ENCODE measurements around the gene CRABP2.
A peak's percentile ranks its signal among the peaks of the same experiment; 100 is the strongest.

The CRABP2 gene

GRCh38 chr1:156741481-156741983, 36.1 kb upstream of the CRABP2 start:
- no peak for DNase-seq

DNA sequence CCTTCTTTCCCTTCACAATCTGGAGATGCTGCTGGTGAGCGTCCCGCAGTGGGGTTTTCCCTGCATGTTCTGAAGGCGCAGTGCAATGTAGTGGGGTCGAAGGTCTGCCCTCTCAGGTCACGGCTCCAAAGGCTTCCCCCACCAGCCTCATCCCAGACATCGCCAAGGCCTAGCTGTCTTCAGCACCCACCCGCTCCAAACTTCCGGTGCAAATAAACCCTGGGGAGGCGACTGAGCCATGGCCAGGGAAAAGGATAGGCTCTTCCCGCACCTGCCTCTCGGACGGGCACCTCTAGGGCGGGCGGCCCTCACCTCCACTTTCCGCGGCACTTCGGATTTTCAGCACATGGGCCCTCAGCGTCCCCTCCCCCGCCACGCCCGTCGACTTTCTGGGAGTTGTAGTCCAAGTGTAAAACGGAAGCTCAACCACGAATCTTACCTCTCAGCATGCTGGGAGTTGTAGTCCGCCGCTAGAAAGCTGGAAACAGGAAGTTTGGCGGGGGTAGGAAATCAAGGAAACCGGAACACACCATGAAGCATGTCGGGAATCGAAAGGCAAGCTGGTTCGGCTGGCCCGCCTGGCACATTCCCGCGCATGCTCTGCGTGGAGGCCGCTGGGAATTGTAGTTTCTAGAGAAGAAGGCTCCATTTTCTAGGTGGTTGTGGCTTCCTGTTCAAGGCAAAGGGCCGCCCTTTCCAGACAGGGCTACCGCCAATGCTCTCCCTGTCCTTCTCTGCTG, 35.5 kb upstream of the CRABP2 start, which contains the start of gene MRPL24:
TSS of gene MRPL24 (minus strand) at position 348 of the 740 bp plus-strand sequence. CDS start 2,384 bp downstream, outside the sequence.
- peak; percentile 80 to 99 (median 96) for DNase-seq

DNA sequence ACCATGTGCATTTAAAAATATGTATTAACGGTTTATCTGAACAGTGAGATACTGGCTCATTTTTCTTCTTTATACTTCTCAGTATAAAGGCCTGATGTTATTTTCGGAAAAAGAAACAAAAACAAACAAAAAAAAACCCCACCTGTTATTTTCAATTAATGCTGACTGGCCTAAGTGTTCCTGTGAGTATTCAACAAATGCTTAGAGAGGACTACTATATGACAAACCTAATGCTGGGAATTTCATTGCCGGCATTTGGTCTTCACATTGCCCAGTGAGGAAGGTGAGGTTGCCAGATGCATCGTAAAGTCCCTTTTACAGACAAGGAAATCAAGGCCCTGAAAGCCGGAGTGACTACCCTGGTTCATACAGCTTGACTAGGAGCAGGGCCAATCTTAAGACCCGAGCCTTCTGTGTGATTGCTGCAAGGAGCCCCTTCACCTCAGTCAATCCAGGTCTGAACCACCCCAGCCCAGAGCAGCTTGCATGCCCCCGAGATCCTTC, 34.9 kb upstream of the CRABP2 start:
- no peak for DNase-seq

- no peak for DNase-seq
These were observed 33.5 kb upstream of the CRABP2 start for GRCh38 chr1:156738916-156739315.

- DNase-seq = no peak
These were observed 33.0 kb upstream of the CRABP2 start for GRCh38 chr1:156738407-156738806.

GRCh38 chr1:156733989-156734584, 28.7 kb upstream of the CRABP2 start:
- no peak for DNase-seq

- DNase-seq = peak; percentile 76 to 84 (median 82)
These were observed 23.4 kb upstream of the CRABP2 start, which contains the start of gene ISG20L2 for GRCh38 chr1:156728599-156729462. TSS of gene ISG20L2 (minus strand) at chr1:156728766. CDS start at chr1:156727652, 1,114 bp downstream.

GRCh38 chr1:156727926-156728598, 22.7 kb upstream of the CRABP2 start, which contains the start of gene METTL25B:
TSS of gene METTL25B (plus strand) at chr1:156728469. CDS start at chr1:156729105, 636 bp downstream.
- DNase-seq = peak; percentile 52 to 71 (median 66)

GRCh38 chr1:156727492-156727891, 22.1 kb upstream of the CRABP2 start:
- DNase-seq = no peak

GRCh38 chr1:156726549-156727226, 21.3 kb upstream of the CRABP2 start:
- peak in 1 of 4 experiments; percentile 11 for DNase-seq

- peak; percentile 31 to 73 (median 55) for DNase-seq
These were observed 20.4 kb upstream of the CRABP2 start for GRCh38 chr1:156725683-156726280.

DNA sequence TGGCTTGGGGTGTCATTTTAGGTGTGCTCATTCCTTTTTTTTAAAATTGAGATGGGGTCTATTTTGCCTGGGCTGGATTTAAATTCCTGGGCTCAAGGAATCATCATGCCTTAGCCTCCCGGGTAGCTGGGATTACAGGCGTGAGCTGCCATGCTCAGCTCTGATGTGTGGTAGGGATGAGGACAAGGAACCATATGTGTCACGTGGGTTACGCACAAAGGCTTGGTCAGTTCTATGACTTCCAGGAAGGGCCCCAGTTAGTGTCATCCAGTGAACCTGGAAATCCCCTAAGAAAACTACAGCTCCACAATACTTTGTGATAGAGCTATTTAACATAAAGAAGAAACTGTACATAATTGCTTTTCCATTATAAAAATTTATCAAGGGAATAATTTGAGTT, 16.2 kb upstream of the CRABP2 start:
- no peak for DNase-seq

DNA sequence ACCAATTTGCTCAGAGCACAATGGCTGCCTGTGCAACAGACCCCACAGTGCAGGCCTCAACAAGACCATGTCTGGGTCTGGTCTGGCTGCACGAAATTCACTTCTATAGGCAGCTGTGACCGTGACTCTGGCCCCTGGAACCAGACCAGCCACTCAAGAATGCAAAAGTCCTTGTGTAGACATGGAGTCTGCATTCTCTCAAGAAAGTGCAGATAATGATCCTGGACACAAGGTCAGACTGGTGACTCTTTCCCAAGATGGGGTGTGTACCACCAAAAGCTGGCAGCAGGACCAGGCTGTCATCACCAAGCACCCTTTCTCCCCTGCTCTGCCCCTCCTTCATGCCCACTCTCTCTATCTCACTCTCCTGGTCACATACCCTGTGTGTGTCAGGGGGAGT, 15.7 kb upstream of the CRABP2 start:
- DNase-seq = no peak

GRCh38 chr1:156717351-156717750, 12.0 kb upstream of the CRABP2 start:
- DNase-seq = no peak

DNA sequence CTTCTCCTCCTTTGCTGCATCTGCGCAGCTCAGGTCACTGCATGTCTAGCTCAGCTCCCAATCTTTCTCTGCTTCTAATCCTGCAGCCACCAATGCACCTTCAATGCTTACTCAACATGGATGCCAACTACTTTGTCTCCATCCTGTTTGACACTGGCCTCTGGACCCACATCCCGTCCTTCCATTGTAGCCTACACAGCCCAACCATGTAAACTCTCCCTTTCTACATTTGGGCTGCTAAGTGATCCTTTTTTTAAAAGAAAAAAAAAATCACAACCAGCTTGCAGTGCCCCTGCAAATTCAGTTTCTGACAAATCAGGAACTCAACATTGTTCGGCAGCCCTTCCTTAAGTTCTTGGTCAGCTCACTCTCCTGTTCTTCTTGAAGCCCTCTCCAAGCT, 9.4 kb upstream of the CRABP2 start:
- no peak for DNase-seq

GRCh38 chr1:156712626-156713025, 7.2 kb upstream of the CRABP2 start:
- DNase-seq = no peak

GRCh38 chr1:156711011-156711817, 5.8 kb upstream of the CRABP2 start:
- no peak for DNase-seq

GRCh38 chr1:156709757-156710489, 4.5 kb upstream of the CRABP2 start:
- DNase-seq = no peak

DNA sequence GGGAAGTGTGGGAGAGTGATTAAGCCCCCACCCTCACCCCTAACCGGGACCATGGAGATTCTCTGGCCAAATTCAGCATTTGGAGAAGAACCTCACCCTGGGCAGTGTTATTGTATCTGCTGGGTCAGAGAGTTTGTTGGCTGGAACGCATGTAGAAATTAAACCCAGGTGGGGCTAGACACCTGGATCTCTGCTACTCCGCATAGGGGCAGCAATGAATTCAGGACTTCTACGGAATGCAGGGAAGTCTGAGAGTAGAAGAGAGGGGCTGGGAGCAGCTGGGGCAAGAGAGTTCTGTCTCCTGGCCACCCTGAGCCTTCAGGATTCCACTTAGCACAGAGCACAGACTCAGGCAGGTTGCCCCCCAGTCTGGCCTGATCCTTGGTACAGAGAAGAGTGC, 3.6 kb upstream of the CRABP2 start:
- no peak for DNase-seq
